BLaER1 (cell line): ENCODE data around the gene ARMH4.

Source experiments
- H3K27ac ChIP-seq: shearing (Covaris generic); formaldehyde crosslinking; 2 replicates; pipeline ENCODE4 v1.8.1; 2022
- H3K27me3 ChIP-seq: shearing (Covaris generic); formaldehyde crosslinking; 2 replicates; pipeline ENCODE4 v1.8.1; 2022
- H3K36me3 ChIP-seq: shearing (Covaris generic); formaldehyde crosslinking; 2 replicates; pipeline ENCODE4 v1.8.1; 2022
- H3K4me1 ChIP-seq: shearing (Covaris generic); formaldehyde crosslinking; 2 replicates; pipeline ENCODE4 v1.8.1; 2022
- H3K4me2 ChIP-seq: shearing (Covaris generic); formaldehyde crosslinking; 2 replicates; pipeline ENCODE4 v1.8.1; 2022
- H3K4me3 ChIP-seq: shearing (Covaris generic); formaldehyde crosslinking; 2 replicates; pipeline ENCODE4 v1.8.1; 2022
- H3K9ac ChIP-seq: shearing (Covaris generic); formaldehyde crosslinking; 2 replicates; pipeline ENCODE4 v1.8.1; 2022
- H3K9me3 ChIP-seq: shearing (Covaris generic); formaldehyde crosslinking; 2 replicates; pipeline ENCODE4 v1.8.1; 2022
- H4K20me1 ChIP-seq: shearing (Covaris generic); formaldehyde crosslinking; 2 replicates; pipeline ENCODE4 v1.8.1; 2022
- Cebpa-rat ChIP-seq: shearing (Covaris generic); IDR thresholded peaks from 2 replicates; pipeline ENCODE4 v1.8.1; 2022

ARMH4 gene

GRCh38 chr14:58152014-58152857 lies at the start of gene ARMH4:
TSS of gene ARMH4 (minus strand) at chr14:58152213. CDS start at chr14:58139358, 12,855 bp downstream.
- Histone ChIP-seq H3K9me3 (no peaks in the 10 kb centered on the region), H4K20me1 (peaks cover 11% of the 10 kb centered on the region; the same call in 1 of the 2 replicates), H3K4me3 (peak within 1 kb of the TSS; percentile 81), H3K4me2 (peak within 1 kb of the TSS; percentile 83), H3K9ac (peak within 1 kb of the TSS; percentile 69), H3K27me3 (peaks cover 29% of the 10 kb centered on the region), H3K27ac (peak within 1 kb of the TSS; percentile 38; the same call in 1 of the 2 replicates), H3K36me3 (no peaks in the 10 kb centered on the region), H3K4me1 (peaks cover 12% of the 10 kb centered on the region)
- TF ChIP-seq Cebpa-rat: no peak

GRCh38 chr14:58200846-58201245 lies 48.8 kb upstream of the ARMH4 start:
- Histone ChIP-seq H3K4me2 (peak overlapping the region; percentile 76), H3K9me3 (no peaks in the 10 kb centered on the region), H3K27ac (peak overlapping the region; percentile 94), H4K20me1 (peaks cover 11% of the 10 kb centered on the region; the same call in 1 of the 2 replicates), H3K9ac (peak overlapping the region; percentile 93), H3K36me3 (peaks cover 25% of the 10 kb centered on the region), H3K27me3 (no peaks in the 10 kb centered on the region), H3K4me1 (peaks cover 19% of the 10 kb centered on the region), H3K4me3 (peak overlapping the region; percentile 86)
- no peak for TF ChIP-seq Cebpa-rat

GRCh38 chr14:58200480-58200841 lies 48.4 kb upstream of the ARMH4 start:
- Histone ChIP-seq H3K27me3 (no peaks in the 10 kb centered on the region), H3K27ac (peak overlapping the region; percentile 94), H4K20me1 (peaks cover 7% of the 10 kb centered on the region; the same call in 1 of the 2 replicates), H3K4me3 (peak overlapping the region; percentile 86), H3K4me1 (peaks cover 19% of the 10 kb centered on the region), H3K36me3 (peaks cover 21% of the 10 kb centered on the region), H3K9me3 (no peaks in the 10 kb centered on the region), H3K9ac (peak overlapping the region; percentile 93), H3K4me2 (peak overlapping the region; percentile 76)
- TF ChIP-seq Cebpa-rat: no peak

GRCh38 chr14:58199726-58200479 lies 47.9 kb upstream of the ARMH4 start, which contains the start of gene ACTR10:
TSS of gene ACTR10 (plus strand) at chr14:58200149. CDS start at chr14:58200218, 69 bp downstream.
- no peak for TF ChIP-seq Cebpa-rat
- peak within 1 kb of the TSS; percentile 86 for H3K4me3 ChIP-seq
- peaks cover 19% of the 10 kb centered on the region for H3K4me1 ChIP-seq

GRCh38 chr14:58198086-58198485 lies 46.1 kb upstream of the ARMH4 start:
- no peaks in the 10 kb centered on the region for H4K20me1 ChIP-seq
- H3K27me3 ChIP-seq: no peaks in the 10 kb centered on the region
- no peak overlapping the region for H3K4me3 ChIP-seq
- no peak overlapping the region for H3K27ac ChIP-seq
- no peak for TF ChIP-seq Cebpa-rat
- H3K36me3 ChIP-seq: peaks cover 4% of the 10 kb centered on the region; the same call in 1 of the 2 replicates
- H3K9me3 ChIP-seq: no peaks in the 10 kb centered on the region
- H3K4me1 ChIP-seq: peaks cover 19% of the 10 kb centered on the region
- no peak overlapping the region for H3K9ac ChIP-seq
- no peak overlapping the region for H3K4me2 ChIP-seq

More at GRCh38 chr14:58199726-58200479, 47.9 kb upstream of the ARMH4 start, which contains the start of gene ACTR10:
- peak within 1 kb of the TSS; percentile 76 for H3K4me2 ChIP-seq
- 0 out of 2 replicates have a peak, but pooled peaks cover 1% of the 10 kb centered on the region for H4K20me1 ChIP-seq
- peak within 1 kb of the TSS; percentile 93 for H3K9ac ChIP-seq
- peaks cover 16% of the 10 kb centered on the region; the same call in 1 of the 2 replicates for H3K36me3 ChIP-seq
- no peaks in the 10 kb centered on the region for H3K9me3 ChIP-seq
- H3K27me3 ChIP-seq: no peaks in the 10 kb centered on the region
- H3K27ac ChIP-seq: peak within 1 kb of the TSS; percentile 94

- no peaks in the 10 kb centered on the region for H4K20me1 ChIP-seq
- no peaks in the 10 kb centered on the region for H3K9me3 ChIP-seq
- H3K4me1 ChIP-seq: peaks cover 11% of the 10 kb centered on the region
- no peak overlapping the region for H3K4me2 ChIP-seq
- H3K4me3 ChIP-seq: no peak overlapping the region
- no peaks in the 10 kb centered on the region for H3K27me3 ChIP-seq
- H3K9ac ChIP-seq: no peak overlapping the region
- no peak for TF ChIP-seq Cebpa-rat
- no peak overlapping the region for H3K27ac ChIP-seq
- no peaks in the 10 kb centered on the region for H3K36me3 ChIP-seq
These were observed 44.2 kb upstream of the ARMH4 start for GRCh38 chr14:58196198-58196597.

- TF ChIP-seq Cebpa-rat: no peak
- H3K4me2 ChIP-seq: no peak overlapping the region
- H3K27me3 ChIP-seq: no peaks in the 10 kb centered on the region
These were observed 41.5 kb upstream of the ARMH4 start for GRCh38 chr14:58193542-58193941.

GRCh38 chr14:58191763-58192601 lies 40.0 kb upstream of the ARMH4 start:
- Histone ChIP-seq H3K9me3 (no peaks in the 10 kb centered on the region), H4K20me1 (no peaks in the 10 kb centered on the region), H3K36me3 (no peaks in the 10 kb centered on the region), H3K4me3 (no peak overlapping the region), H3K9ac (no peak overlapping the region), H3K27me3 (no peaks in the 10 kb centered on the region), H3K4me2 (no peak overlapping the region), H3K4me1 (no peaks in the 10 kb centered on the region), H3K27ac (no peak overlapping the region)
- no peak for TF ChIP-seq Cebpa-rat

More at GRCh38 chr14:58193542-58193941, 41.5 kb upstream of the ARMH4 start:
- no peaks in the 10 kb centered on the region; the same call in 1 of the 2 replicates for H3K4me1 ChIP-seq
- H3K27ac ChIP-seq: no peak overlapping the region
- no peaks in the 10 kb centered on the region for H3K9me3 ChIP-seq
- H3K4me3 ChIP-seq: no peak overlapping the region
- H3K36me3 ChIP-seq: no peaks in the 10 kb centered on the region
- no peaks in the 10 kb centered on the region for H4K20me1 ChIP-seq
- no peak overlapping the region for H3K9ac ChIP-seq

- Histone ChIP-seq H4K20me1 (no peaks in the 10 kb centered on the region), H3K27me3 (no peaks in the 10 kb centered on the region), H3K9ac (no peak overlapping the region), H3K9me3 (no peaks in the 10 kb centered on the region), H3K4me2 (no peak overlapping the region), H3K27ac (no peak overlapping the region), H3K4me3 (no peak overlapping the region), H3K36me3 (no peaks in the 10 kb centered on the region), H3K4me1 (no peaks in the 10 kb centered on the region)
- no peak for TF ChIP-seq Cebpa-rat
These were observed 37.2 kb upstream of the ARMH4 start for GRCh38 chr14:58189176-58189575.
